Measurements from ENCODE around the gene CHN2. TPM values are rescaled to one million over a fixed set of nuclear protein-coding genes. Genes with fewer than 3 reads are reported as not detected.

CHN2 gene
- total RNA-seq, 1 experiment from 2014 or later = 5.0 TPM

GRCh38 chr7:29242265-29242664 lies 47.7 kb downstream of the CHN2 start:
- CTCF ChIA-PET = interaction anchor here (0.9 to 1.3 kb wide), 2 partner anchors 55 to 286 kb away, joined by 3 read pairs; no protein-coding TSS in a partner anchor
- H3K4me1 Mint-ChIP-seq = peaks cover 26% of the 10 kb centered on the region
- POLR2A ChIA-PET = no interaction called here

More at GRCh38 chr7:29242265-29242664, 47.7 kb downstream of the CHN2 start:
- Mint-ChIP-seq H3K9me3 (peaks cover 7% of the 10 kb centered on the region), H3K27me3 (ENCODE audit: low read depth) (no peaks in the 10 kb centered on the region), H3K27ac (no peak overlapping the region), H3K4me3 (no peak overlapping the region), H3K36me3 (no peaks in the 10 kb centered on the region)
- no peak for ATAC-seq
- no peak for DNase-seq (ENCODE audit: low spot score)
- TF ChIP-seq AR (CRISPR knock-in tag; IDR thresholded peaks at IDR 0.05) (no peak), ELF4 (CRISPR knock-in tag; IDR thresholded peaks at IDR 0.05; ENCODE audit: low read depth) (no peak), ZNF138 (CRISPR knock-in tag; conservative IDR thresholded peaks at IDR 0.05) (no peak), GTF2I (CRISPR knock-in tag; conservative IDR thresholded peaks at IDR 0.05) (no peak), NFYB (CRISPR knock-in tag; conservative IDR thresholded peaks at IDR 0.05; ENCODE audit: low read depth) (no peak), ZNF263 (CRISPR knock-in tag; IDR thresholded peaks at IDR 0.05; ENCODE audit: low read depth) (no peak), TEAD4 (CRISPR knock-in tag; IDR thresholded peaks at IDR 0.05) (no peak), NR3C1 (CRISPR knock-in tag; conservative IDR thresholded peaks at IDR 0.05; ENCODE audit: low read depth) (no peak), ZNF232 (CRISPR knock-in tag; IDR thresholded peaks at IDR 0.05) (no peak), ESRRA (CRISPR knock-in tag; IDR thresholded peaks at IDR 0.05; ENCODE audit: borderline replicate concordance) (no peak), RORB (CRISPR knock-in tag; IDR thresholded peaks at IDR 0.05) (no peak), IRF1 (CRISPR knock-in tag; IDR thresholded peaks at IDR 0.05) (no peak), PRRX2 (CRISPR knock-in tag; IDR thresholded peaks at IDR 0.05) (no peak), FOXK1 (CRISPR knock-in tag; IDR thresholded peaks at IDR 0.05) (no peak)
- TF ChIP-seq, protein P1, sequence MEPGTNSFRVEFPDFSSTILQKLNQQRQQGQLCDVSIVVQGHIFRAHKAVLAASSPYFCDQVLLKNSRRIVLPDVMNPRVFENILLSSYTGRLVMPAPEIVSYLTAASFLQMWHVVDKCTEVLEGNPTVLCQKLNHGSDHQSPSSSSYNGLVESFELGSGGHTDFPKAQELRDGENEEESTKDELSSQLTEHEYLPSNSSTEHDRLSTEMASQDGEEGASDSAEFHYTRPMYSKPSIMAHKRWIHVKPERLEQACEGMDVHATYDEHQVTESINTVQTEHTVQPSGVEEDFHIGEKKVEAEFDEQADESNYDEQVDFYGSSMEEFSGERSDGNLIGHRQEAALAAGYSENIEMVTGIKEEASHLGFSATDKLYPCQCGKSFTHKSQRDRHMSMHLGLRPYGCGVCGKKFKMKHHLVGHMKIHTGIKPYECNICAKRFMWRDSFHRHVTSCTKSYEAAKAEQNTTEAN (CRISPR knock-in tag; IDR thresholded peaks at IDR 0.05) = no peak
- TF ChIP-seq, protein P2, sequence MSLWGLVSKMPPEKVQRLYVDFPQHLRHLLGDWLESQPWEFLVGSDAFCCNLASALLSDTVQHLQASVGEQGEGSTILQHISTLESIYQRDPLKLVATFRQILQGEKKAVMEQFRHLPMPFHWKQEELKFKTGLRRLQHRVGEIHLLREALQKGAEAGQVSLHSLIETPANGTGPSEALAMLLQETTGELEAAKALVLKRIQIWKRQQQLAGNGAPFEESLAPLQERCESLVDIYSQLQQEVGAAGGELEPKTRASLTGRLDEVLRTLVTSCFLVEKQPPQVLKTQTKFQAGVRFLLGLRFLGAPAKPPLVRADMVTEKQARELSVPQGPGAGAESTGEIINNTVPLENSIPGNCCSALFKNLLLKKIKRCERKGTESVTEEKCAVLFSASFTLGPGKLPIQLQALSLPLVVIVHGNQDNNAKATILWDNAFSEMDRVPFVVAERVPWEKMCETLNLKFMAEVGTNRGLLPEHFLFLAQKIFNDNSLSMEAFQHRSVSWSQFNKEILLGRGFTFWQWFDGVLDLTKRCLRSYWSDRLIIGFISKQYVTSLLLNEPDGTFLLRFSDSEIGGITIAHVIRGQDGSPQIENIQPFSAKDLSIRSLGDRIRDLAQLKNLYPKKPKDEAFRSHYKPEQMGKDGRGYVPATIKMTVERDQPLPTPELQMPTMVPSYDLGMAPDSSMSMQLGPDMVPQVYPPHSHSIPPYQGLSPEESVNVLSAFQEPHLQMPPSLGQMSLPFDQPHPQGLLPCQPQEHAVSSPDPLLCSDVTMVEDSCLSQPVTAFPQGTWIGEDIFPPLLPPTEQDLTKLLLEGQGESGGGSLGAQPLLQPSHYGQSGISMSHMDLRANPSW (CRISPR knock-in tag; conservative IDR thresholded peaks at IDR 0.05; ENCODE audit: low read depth) = no peak
- TF ChIP-seq, protein P3, sequence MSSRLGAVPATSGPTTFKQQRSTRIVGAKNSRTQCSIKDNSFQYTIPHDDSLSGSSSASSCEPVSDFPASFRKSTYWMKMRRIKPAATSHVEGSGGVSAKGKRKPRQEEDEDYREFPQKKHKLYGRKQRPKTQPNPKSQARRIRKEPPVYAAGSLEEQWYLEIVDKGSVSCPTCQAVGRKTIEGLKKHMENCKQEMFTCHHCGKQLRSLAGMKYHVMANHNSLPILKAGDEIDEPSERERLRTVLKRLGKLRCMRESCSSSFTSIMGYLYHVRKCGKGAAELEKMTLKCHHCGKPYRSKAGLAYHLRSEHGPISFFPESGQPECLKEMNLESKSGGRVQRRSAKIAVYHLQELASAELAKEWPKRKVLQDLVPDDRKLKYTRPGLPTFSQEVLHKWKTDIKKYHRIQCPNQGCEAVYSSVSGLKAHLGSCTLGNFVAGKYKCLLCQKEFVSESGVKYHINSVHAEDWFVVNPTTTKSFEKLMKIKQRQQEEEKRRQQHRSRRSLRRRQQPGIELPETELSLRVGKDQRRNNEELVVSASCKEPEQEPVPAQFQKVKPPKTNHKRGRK (CRISPR knock-in tag; IDR thresholded peaks at IDR 0.05; ENCODE audit: borderline replicate concordance) = no peak
- TF ChIP-seq, protein P4, sequence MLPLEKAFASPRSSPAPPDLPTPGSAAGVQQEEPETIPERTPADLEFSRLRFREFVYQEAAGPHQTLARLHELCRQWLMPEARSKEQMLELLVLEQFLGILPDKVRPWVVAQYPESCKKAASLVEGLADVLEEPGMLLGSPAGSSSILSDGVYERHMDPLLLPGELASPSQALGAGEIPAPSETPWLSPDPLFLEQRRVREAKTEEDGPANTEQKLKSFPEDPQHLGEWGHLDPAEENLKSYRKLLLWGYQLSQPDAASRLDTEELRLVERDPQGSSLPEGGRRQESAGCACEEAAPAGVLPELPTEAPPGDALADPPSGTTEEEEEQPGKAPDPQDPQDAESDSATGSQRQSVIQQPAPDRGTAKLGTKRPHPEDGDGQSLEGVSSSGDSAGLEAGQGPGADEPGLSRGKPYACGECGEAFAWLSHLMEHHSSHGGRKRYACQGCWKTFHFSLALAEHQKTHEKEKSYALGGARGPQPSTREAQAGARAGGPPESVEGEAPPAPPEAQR (CRISPR knock-in tag; IDR thresholded peaks at IDR 0.05) = no peak

Data from WTC11 (cell line).